Activated CD4-positive, alpha-beta memory T cell treated with anti-CD3 and anti-CD28 coated beads, Interleukin-2, amount 10 ng/mL, durations not matched to agents 7 days and 5 days (primary cell): ENCODE measurements around the gene IFI6. TPM values are rescaled to one million over a fixed set of nuclear protein-coding genes. Genes with fewer than 3 reads are reported as not detected.
"Not testable (repeated sequence)": the region's sequence is repeated elsewhere in the genome, so short reads cannot be mapped to it uniquely, and the experiment has no call there.

ENCODE experiments used
- CTCF ChIA-PET: fragments of 350-600 bp; sonication (Branson Sonifier 250); formaldehyde crosslinking; loops from one replicate; lab custom pipeline; 2021; ENCODE audit warnings: antibody characterized with exemption, inconsistent platforms; lab: Charles Lee
- POLR2A ChIA-PET: fragments of 350-600 bp; sonication (Branson Sonifier 250); formaldehyde crosslinking; loops from one replicate; lab custom pipeline; 2021; ENCODE audit warnings: antibody characterized with exemption; lab: Charles Lee
- DNase-seq: peaks from one replicate; pipeline ENCODE4 v3.0.0-alpha.2; 2020
- H3K27ac Mint-ChIP-seq: one replicate; pipeline ENCODE4 v1.8.0; 2021; ENCODE audit warnings: mild to moderate bottlenecking, mixed read lengths
- H3K27me3 Mint-ChIP-seq: one replicate; pipeline ENCODE4 v1.8.0; 2021; ENCODE audit warnings: mixed read lengths
- H3K36me3 Mint-ChIP-seq: one replicate; pipeline ENCODE4 v1.8.0; 2021; ENCODE audit warnings: low read depth, mixed read lengths
- H3K4me1 Mint-ChIP-seq: one replicate; pipeline ENCODE4 v1.8.0; 2021; ENCODE audit warnings: mixed read lengths
- H3K4me3 Mint-ChIP-seq: one replicate; pipeline ENCODE4 v1.8.0; 2021; ENCODE audit warnings: mild to moderate bottlenecking, mixed read lengths
- H3K9me3 Mint-ChIP-seq: one replicate; pipeline ENCODE4 v1.8.0; 2021; ENCODE audit warnings: mixed read lengths
- total RNA-seq, 2 experiments: library from RNA; stranded (reverse); gene quantifications; one replicate each; pipeline ENCODE4 v1.2.3, GENCODE V29; 2021

Gene IFI6
- total RNA-seq, 2 experiments from 2014 or later: 577 to 593 TPM

GRCh38 chr1:27687906-27688305 is 15.9 kb upstream of the IFI6 start:
- ChIA-PET CTCF (no interaction called here), POLR2A (no interaction called here)
- Mint-ChIP-seq H3K4me3 (no peak overlapping the region), H3K9me3 (peaks cover 7% of the 10 kb centered on the region), H3K36me3 (peaks cover 1% of the 10 kb centered on the region), H3K27me3 (peaks cover 4% of the 10 kb centered on the region), H3K4me1 (peaks cover 18% of the 10 kb centered on the region), H3K27ac (no peak overlapping the region)
- no peak for DNase-seq

GRCh38 chr1:27686223-27686990 is 14.4 kb upstream of the IFI6 start:
- peaks cover 8% of the 10 kb centered on the region for H3K36me3 Mint-ChIP-seq
- no peak for DNase-seq
- no peak overlapping the region for H3K27ac Mint-ChIP-seq
- H3K9me3 Mint-ChIP-seq: peaks cover 17% of the 10 kb centered on the region
- H3K27me3 Mint-ChIP-seq: peaks cover 7% of the 10 kb centered on the region
- CTCF ChIA-PET: interaction anchor here (0.9 kb wide), 1 partner anchor 17 kb away, joined by 3 read pairs; no protein-coding TSS in a partner anchor
- POLR2A ChIA-PET: interaction anchor here (1.5 kb wide), 1 partner anchor 8 kb away, joined by 4 read pairs; no protein-coding TSS in a partner anchor
- H3K4me3 Mint-ChIP-seq: no peak overlapping the region
- peaks cover 18% of the 10 kb centered on the region for H3K4me1 Mint-ChIP-seq

GRCh38 chr1:27684176-27684575 is 12.2 kb upstream of the IFI6 start:
- Mint-ChIP-seq H3K4me1 (peaks cover 3% of the 10 kb centered on the region), H3K4me3 (no peak overlapping the region), H3K36me3 (peaks cover 12% of the 10 kb centered on the region), H3K27ac (no peak overlapping the region), H3K27me3 (peaks cover 7% of the 10 kb centered on the region), H3K9me3 (peaks cover 29% of the 10 kb centered on the region)
- ChIA-PET POLR2A (no interaction called here), CTCF (interaction anchor here (0.6 kb wide), 1 partner anchor 25 kb away, joined by 3 read pairs; no protein-coding TSS in a partner anchor)
- DNase-seq: no peak

- Mint-ChIP-seq H3K4me3 (no peak overlapping the region), H3K27me3 (peaks cover 13% of the 10 kb centered on the region), H3K36me3 (peaks cover 14% of the 10 kb centered on the region), H3K27ac (no peak overlapping the region), H3K9me3 (peaks cover 33% of the 10 kb centered on the region), H3K4me1 (no peaks in the 10 kb centered on the region)
- CTCF ChIA-PET: interaction anchor here (1.6 kb wide), 1 partner anchor 8 kb away, joined by 4 read pairs; no protein-coding TSS in a partner anchor
- no peak for DNase-seq
- POLR2A ChIA-PET: no interaction called here
Observed at GRCh38 chr1:27682351-27682944, 10.5 kb upstream of the IFI6 start.

GRCh38 chr1:27681580-27681979 is 9.6 kb upstream of the IFI6 start:
- H3K4me1 Mint-ChIP-seq, H3K27ac Mint-ChIP-seq, POLR2A ChIA-PET, DNase-seq, H3K4me3 Mint-ChIP-seq, CTCF ChIA-PET: not testable (repeated sequence)
- Mint-ChIP-seq H3K27me3 (peaks cover 13% of the 10 kb centered on the region), H3K36me3 (peaks cover 14% of the 10 kb centered on the region), H3K9me3 (peaks cover 33% of the 10 kb centered on the region)

- H3K27ac Mint-ChIP-seq, DNase-seq, POLR2A ChIA-PET, H3K4me3 Mint-ChIP-seq, CTCF ChIA-PET, H3K4me1 Mint-ChIP-seq: not testable (repeated sequence)
- Mint-ChIP-seq H3K36me3 (peaks cover 14% of the 10 kb centered on the region), H3K9me3 (peaks cover 33% of the 10 kb centered on the region), H3K27me3 (peaks cover 13% of the 10 kb centered on the region)
Observed at GRCh38 chr1:27680225-27680791, 8.3 kb upstream of the IFI6 start.

GRCh38 chr1:27678747-27679146 is 6.8 kb upstream of the IFI6 start:
- ChIA-PET POLR2A (interaction anchor here (1.5 kb wide), 1 partner anchor 8 kb away, joined by 4 read pairs; no protein-coding TSS in a partner anchor), CTCF (interaction anchor here (0.7 kb wide), 1 partner anchor 41 kb away, joined by 3 read pairs; no protein-coding TSS in a partner anchor)
- Mint-ChIP-seq H3K27ac (no peak overlapping the region), H3K4me1 (no peaks in the 10 kb centered on the region), H3K36me3 (peaks cover 14% of the 10 kb centered on the region), H3K27me3 (peaks cover 10% of the 10 kb centered on the region), H3K9me3 (peaks cover 33% of the 10 kb centered on the region), H3K4me3 (no peak overlapping the region)
- DNase-seq: no peak

- H3K27me3 Mint-ChIP-seq: peaks cover 5% of the 10 kb centered on the region
- CTCF ChIA-PET: no interaction called here
- no peak overlapping the region for H3K4me3 Mint-ChIP-seq
- no peak overlapping the region for H3K27ac Mint-ChIP-seq
- POLR2A ChIA-PET: no interaction called here
- H3K4me1 Mint-ChIP-seq: peaks cover 12% of the 10 kb centered on the region
- peaks cover 8% of the 10 kb centered on the region for H3K36me3 Mint-ChIP-seq
- H3K9me3 Mint-ChIP-seq: peaks cover 21% of the 10 kb centered on the region
- no peak for DNase-seq
Observed at GRCh38 chr1:27676410-27676809, 4.4 kb upstream of the IFI6 start.

GRCh38 chr1:27672750-27673112 is 739 bp upstream of the IFI6 start:
- ChIA-PET POLR2A (interaction anchor here (0.8 to 3.9 kb wide), 9 partner anchors 10 to 576 kb away, joined by 3 to 21 read pairs (median 4); partner anchors contain the start of genes FAM76A, PPP1R8 and STX12), CTCF (interaction anchor here (1.0 to 13.0 kb wide), 8 partner anchors 10 to 372 kb away, joined by 3 to 448 read pairs (median 6); partner anchors contain the start of genes AHDC1, FAM76A and STX12)
- H3K4me3 Mint-ChIP-seq: peak overlapping the region; percentile 94
- no peaks in the 10 kb centered on the region for H3K27me3 Mint-ChIP-seq
- peak overlapping the region; percentile 94 for H3K27ac Mint-ChIP-seq
- DNase-seq: no peak
- H3K36me3 Mint-ChIP-seq: peaks cover 28% of the 10 kb centered on the region
- no peaks in the 10 kb centered on the region for H3K9me3 Mint-ChIP-seq
- H3K4me1 Mint-ChIP-seq: peaks cover 37% of the 10 kb centered on the region

- Mint-ChIP-seq H3K4me1 (peaks cover 50% of the 10 kb centered on the region), H3K4me3 (peak overlapping the region; percentile 94), H3K9me3 (no peaks in the 10 kb centered on the region), H3K36me3 (peaks cover 55% of the 10 kb centered on the region), H3K27me3 (no peaks in the 10 kb centered on the region), H3K27ac (peak overlapping the region; percentile 57)
- ChIA-PET POLR2A (interaction anchor here (0.7 to 3.9 kb wide), 7 partner anchors 13 to 161 kb away, joined by 3 to 18 read pairs (median 3); partner anchors contain the start of genes PPP1R8 and STX12), CTCF (interaction anchor here (0.5 to 13.0 kb wide), 61 partner anchors 11 to 1456 kb away, joined by 3 to 448 read pairs (median 3); partner anchors contain the start of genes AHDC1, FAM76A, MAP3K6 and PPP1R8)
- peak; percentile 13 for DNase-seq
Observed at GRCh38 chr1:27669876-27670275, 2.1 kb downstream of the IFI6 start.

- H3K27ac Mint-ChIP-seq: peak overlapping the region; percentile 57
- ChIA-PET POLR2A (interaction anchor here (0.7 to 3.9 kb wide), 7 partner anchors 12 to 162 kb away, joined by 3 to 18 read pairs (median 3); partner anchors contain the start of gene PPP1R8), CTCF (interaction anchor here (0.5 to 13.0 kb wide), 57 partner anchors 10 to 1456 kb away, joined by 3 to 448 read pairs (median 4); partner anchors contain the start of genes AHDC1, FAM76A, MAP3K6 and PPP1R8)
- no peaks in the 10 kb centered on the region for H3K9me3 Mint-ChIP-seq
- peak; percentile 86 for DNase-seq
- H3K36me3 Mint-ChIP-seq: peaks cover 58% of the 10 kb centered on the region
- H3K4me1 Mint-ChIP-seq: peaks cover 54% of the 10 kb centered on the region
- peak overlapping the region; percentile 94 for H3K4me3 Mint-ChIP-seq
- no peaks in the 10 kb centered on the region for H3K27me3 Mint-ChIP-seq
Observed at GRCh38 chr1:27668808-27669723, 2.9 kb downstream of the IFI6 start.
